A172 (cell line): ENCODE results near the gene ARMC5. TPM values are rescaled to one million over a fixed set of nuclear protein-coding genes. Genes with fewer than 3 reads are reported as not detected.
"Not testable (repeated sequence)": the region's sequence is repeated elsewhere in the genome, so short reads cannot be mapped to it uniquely, and the experiment has no call there.

Experiments used
- DNase-seq: peaks from one replicate; pipeline ENCODE4 v3.0.0-alpha.2; 2015; ENCODE audit warnings: low spot score
- total RNA-seq: library from RNA; depleted of rRNA; stranded (reverse); fragments of >200 nt; shearing (Covaris generic); gene quantifications from 2 replicates; pipeline ENCODE4 v1.2.3, GENCODE V29; 2014

ARMC5 gene
- total RNA-seq, 1 experiment from 2014 or later = 18.6 TPM

DNA sequence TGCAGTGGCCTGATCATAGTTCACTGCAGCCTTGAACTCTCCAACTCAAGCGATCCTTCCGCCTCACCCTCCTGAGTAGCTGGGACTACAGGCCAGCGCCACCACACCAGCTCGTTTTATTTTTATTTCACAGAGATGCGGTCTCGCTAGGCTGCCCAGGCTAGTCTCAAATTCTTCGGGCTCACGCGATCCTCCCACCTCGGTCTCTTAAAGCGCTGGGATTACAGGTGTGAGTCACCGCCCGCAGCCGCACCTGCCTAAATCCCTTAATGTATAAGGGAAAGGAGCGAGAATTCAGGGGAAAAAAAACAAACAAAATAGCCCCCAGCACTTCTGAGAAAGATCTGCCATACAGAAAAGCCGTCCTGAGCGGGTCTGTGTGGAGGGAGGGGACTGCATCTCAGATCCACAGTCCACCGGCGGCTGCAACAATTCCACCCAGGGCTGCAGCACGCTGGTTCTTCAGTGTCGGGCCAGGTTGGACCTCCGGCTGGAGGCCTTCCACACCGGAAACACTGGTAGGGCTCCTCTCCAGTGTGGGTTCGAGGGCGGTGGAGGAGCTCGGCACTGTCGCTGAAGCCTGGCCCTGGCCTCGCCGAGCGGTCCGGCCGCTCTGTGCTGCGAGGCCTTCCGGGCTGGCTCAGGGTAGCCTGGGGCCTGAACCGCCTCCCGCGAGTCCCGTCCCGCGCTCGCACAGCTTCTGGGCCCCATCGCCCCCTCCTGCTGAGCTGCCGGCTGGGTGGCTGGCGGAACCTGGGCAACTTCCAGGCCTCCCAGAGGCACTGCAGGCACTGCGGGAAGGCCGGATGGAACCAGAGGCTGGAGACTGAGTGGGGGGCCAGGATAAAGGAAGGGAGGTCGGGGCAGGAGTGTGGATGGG, 23.7 kb upstream of the ARMC5 start:
- no peak for DNase-seq

DNA sequence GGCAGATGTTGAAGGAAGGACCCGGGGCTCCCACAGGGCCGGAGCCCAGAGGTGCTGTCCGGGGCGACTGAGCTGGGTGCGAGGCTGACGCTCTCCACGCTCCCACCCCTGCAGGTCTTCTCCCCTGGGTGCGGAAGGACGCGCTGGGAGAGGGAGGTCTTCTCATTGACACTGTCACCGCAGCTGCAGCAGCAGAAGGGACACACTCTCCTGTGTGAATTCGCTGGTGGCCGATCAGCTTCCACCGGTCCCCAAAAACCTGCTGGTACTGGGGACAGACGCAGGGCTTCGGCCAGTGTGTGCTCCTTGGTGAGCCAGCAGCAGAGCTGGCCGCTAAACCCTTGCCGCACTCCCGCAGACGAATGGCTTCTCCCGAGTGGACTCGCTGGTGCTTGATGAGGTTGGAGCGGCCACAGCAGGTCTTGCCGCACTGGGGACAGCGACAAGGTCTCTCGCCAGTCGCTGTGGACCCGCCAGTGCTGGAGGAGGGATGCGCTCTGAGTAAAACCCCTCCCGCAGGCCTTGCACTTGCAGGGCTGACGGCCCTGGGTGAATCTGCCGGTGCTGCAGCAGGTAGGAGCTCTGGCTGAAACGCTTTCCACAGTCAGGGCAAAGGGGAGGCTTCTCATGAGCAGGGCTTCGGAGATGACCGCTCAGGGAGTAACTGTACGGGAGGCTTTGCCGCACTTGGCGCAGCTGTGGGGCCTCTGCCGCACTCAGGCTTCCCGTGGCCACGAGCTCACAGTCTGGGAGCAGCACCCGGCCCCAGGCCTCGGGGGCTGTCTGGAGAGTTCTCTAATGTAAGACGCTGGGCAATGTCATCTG, 22.9 kb upstream of the ARMC5 start:
- no peak for DNase-seq

DNA sequence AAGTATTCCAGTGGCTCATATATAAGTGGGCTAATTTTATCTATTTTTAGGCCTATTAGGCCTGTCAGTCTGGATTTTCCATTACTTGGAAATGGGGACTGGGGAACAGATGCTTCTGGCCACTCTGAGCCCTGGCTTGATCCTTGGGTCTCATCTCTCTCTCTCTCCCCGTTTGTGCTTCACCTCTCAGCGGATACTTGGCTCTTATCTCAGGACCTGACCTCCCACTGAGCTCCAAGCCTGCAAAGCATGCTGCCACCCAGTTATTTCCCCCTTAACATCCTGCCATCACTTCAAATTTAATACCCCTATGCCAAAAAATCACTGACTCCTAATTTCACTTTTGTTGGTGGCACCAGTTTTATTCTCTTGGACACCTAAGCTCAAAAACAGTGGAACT, 20.9 kb upstream of the ARMC5 start:
- DNase-seq = no peak

- not testable (repeated sequence) for DNase-seq
Observed at GRCh38 chr16:31439023-31439422, 20.3 kb upstream of the ARMC5 start.

DNA sequence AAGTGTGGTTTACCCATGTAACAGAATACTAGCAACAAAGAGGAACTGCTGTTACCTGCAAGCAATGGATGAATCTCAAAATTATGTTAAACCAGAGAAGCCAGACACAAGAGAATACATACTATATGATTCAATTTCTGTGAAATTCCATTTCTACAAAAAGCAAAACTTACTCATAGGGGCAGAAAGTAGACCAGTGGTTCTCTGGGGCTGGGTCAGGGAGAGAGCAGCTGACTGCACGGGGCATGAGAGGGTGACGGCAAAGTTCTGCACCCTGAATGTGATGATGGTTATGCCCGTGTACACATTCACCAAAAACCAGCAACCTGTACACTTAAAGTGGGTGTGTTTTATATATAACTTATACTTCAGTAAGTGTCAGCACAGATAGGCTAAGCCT, 19.8 kb upstream of the ARMC5 start:
- DNase-seq = no peak

DNA sequence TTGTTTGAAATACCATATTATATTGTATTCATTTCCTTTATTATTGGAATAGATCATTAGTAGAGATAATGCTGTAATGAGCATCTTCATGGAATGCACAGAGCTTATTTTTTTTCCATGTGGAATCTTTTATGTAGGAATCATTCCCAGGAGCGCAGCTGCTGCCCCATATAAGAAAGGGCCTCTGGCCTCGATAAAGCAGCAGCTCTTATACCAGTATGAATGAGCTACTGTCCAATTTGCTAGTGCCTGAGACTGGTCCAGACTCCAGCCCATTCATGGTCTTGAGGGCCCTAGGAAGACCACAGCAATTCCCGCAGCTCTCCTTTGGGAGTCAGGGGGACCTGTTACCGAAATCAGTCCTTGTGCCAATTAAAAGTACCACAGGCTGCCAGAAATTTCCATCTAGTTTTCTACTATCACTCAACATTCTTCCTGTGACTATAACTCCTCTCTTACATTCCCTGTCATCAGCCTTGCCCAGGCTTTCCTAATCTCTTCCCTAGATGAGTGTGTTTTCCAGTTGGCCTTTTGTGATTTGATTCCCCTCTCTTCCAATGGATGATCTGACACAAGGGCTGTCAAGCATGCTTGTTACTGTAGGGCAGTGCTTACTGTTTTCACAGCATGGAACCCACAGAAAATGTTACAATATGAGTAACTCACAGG, 18.7 kb upstream of the ARMC5 start:
- DNase-seq = no peak

DNA sequence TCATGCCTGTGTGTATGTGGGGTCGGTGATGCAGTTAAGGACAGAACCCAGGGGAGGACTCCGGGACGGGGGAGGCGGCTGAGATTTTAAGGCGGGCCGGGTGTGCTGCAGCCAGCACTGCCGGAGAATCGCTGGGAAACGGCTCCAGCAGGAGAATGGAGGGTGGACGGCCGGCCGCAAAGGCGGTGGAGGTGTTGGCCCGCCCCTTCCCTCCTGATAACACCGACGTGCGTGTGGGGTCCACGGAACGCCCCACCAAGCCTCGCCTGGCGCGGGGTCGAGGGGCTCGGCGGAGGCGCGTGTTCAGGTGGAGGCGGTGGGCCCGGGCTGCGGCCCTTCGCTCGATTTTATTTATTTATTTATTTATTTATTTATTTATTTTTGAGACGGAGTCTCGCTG, 17.3 kb upstream of the ARMC5 start:
- DNase-seq = no peak

DNA sequence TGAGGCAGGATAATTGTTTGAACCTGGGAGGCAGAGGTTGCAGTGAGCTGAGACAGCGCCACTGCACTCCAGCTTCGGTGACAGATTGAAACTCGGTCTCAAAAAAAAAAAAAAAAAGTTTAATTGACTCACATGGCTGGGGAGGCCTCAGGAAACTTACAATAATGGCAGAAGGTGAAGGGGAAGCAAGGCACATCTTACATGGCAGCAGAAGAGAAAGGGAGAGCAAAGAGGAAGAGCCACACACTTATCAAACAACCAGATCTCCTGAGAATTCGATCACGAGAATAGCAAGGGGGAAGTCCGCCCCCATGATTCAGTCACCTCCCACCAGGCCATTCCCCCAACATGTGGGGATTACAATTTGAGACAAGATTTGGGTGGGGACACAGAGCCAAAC, 13.4 kb upstream of the ARMC5 start:
- DNase-seq = not testable (repeated sequence)

DNA sequence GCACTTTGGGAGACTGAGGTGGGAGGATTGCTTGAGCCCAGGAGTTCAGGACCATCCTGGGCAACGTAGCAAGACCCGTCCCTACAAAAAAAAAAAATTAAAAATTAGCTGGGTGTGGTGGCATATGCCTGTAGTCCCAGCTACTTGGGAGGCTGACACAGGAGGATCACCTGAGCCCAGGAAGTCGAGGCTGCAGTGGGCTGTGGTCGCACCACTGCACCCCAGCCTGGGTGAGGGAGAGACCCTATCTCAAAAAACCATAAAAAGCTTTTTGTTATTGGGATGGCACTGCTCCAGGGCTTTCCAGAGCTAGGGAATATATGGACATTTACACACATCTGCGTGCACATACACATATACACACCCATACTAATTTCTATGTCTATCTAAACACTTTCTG, 8.1 kb upstream of the ARMC5 start:
- DNase-seq = no peak

GRCh38 chr16:31451681-31452351, 7.5 kb upstream of the ARMC5 start:
- DNase-seq = peak; percentile 75

- peak; percentile 94 for DNase-seq
Observed at GRCh38 chr16:31452631-31453106, 6.6 kb upstream of the ARMC5 start.

- peak; percentile 68 for DNase-seq
Observed at GRCh38 chr16:31453255-31454204, 5.8 kb upstream of the ARMC5 start.

DNA sequence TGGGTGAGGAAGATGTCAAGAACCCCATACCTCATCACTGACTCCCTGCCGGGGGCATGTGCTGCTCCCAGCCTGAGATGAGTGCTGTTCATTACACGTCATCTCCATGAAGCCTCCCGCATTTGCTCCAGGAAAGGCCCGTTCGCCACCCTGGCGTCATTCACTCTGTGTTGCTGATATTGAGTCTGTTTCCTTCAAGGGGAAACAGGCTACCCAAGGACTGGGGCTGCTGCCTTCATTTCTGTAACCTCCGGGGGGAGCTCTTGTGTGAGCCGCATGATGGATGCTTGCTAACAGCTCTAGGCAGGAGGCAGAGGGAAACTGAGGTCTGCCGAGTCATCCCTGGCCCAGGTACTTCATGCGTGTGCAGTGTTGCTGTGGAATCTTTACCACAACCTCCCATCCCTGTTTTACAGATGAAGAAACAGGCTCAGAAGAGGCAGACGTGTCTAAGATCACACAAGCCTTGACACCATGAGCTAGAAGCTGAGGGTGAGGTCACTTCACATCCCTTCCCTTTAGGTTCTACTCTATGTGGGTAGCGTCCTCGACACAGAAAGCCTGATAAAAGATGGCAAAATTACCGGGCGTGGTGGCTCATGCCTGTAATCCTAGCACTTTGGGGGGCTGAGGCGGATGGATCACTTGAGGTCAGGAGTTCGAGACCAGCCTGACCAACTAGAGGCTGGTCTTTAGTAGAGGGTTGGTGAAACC, 3.5 kb upstream of the ARMC5 start:
- DNase-seq = no peak

DNA sequence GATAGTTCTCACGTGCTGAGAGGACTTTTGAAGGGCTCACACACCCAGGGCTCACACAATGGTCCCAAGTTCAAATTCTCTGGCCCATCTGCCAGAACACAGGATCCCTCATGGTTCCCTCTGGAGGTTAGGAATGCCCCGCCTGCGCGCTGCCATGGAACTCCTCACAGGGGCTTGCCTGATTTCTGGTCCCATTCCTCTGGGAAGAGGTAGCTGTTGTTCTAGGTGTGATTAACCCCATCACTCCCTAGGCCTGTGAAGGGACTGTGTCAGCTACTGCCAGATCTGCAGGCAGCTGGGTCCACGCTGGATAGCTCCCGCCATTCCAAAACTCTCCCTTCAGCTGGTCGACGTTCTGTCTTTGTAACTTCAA, 2.3 kb upstream of the ARMC5 start:
- no peak for DNase-seq

- DNase-seq = peak; percentile 41
Observed at GRCh38 chr16:31458073-31458843, 1.0 kb upstream of the ARMC5 start.

- peak; percentile 99 for DNase-seq
Observed at GRCh38 chr16:31459687-31460581, 633 bp downstream of the ARMC5 start.

GRCh38 chr16:31460582-31461002, 1.3 kb downstream of the ARMC5 start:
- peak; percentile 42 for DNase-seq
